GM21447 (cell line): ENCODE data around the gene DBF4B.

ENCODE experiments used
- ATAC-seq: cut with Tn5 transposase; IDR thresholded peaks from one replicate; pipeline ENCODE4 v1.9.1; 2021; ENCODE audit not compliant: unreplicated experiment

The DBF4B gene

GRCh38 chr17:44796731-44797130, 88.3 kb downstream of the DBF4B start:
- ATAC-seq: no peak

DNA sequence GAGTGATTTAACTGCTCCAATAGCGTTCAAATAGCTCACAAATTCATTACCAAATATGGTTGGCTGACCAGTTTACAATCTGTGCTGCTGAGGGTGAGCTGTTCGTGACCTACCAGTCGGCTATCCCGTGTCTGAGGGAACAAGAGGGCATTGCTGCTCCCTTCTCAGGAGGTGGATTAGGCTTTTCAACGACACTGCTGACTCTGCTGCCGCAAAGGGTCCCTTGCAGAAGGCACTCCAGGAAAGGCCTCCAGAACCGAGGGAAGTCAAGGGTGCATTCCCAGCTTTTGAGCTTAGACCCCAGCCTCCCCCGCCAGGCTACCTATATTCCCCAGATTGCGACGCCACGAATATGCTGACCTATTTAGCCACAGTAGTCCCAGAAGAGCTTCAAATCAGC, 89.3 kb downstream of the DBF4B start:
- no peak for ATAC-seq

DNA sequence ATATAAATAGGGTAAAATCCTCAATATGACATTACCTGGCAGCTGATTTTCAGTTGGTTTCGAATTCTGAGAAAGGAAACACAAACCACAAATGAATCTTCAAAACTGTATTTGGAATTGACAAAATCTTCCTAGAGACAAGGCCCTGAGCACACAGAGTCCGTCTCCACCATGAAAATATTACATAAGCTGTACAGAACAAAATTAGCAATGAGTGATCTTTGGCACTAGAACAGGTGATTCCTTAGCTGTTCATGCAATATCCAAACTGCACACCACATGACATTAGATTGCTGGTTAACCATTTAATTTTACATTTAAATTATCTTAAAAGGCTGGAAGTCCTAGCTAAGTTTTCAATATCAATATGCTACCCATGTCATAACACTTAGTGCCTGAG, 89.9 kb downstream of the DBF4B start:
- ATAC-seq: no peak
